Measurements from ENCODE around the gene NSD1.
"Not testable (repeated sequence)": the region's sequence is repeated elsewhere in the genome, so short reads cannot be mapped to it uniquely, and the experiment has no call there.

The NSD1 gene

DNA sequence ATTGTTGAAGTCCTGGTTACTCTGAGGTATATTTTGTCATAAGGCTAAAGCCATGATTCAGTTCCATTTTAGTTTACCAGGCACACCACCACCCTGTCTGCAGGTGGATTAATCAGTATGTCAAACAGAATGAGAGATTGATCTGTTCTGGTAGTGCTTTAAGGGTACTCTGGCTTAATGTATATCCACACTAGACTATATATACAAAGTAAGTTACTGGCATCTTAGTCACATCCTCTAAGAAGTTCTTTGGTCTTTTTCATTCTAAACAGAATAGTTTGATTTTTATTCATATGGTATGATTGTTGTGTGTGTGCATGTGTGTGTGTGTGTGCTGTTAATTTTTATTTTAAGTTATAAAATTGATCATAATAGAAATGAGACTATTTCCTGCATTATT lies 108.2 kb downstream of the NSD1 start:
- DNase-seq = no peak

GRCh38 chr5:177242304-177242703 lies 108.7 kb downstream of the NSD1 start:
- no peak for DNase-seq

GRCh38 chr5:177249761-177250537 lies 116.4 kb downstream of the NSD1 start:
- DNase-seq = no peak

GRCh38 chr5:177253252-177253651 lies 119.7 kb downstream of the NSD1 start:
- DNase-seq = no peak

GRCh38 chr5:177256296-177256695 lies 122.7 kb downstream of the NSD1 start:
- DNase-seq = no peak

GRCh38 chr5:177258711-177259110 lies 125.1 kb downstream of the NSD1 start:
- not testable (repeated sequence) for DNase-seq

DNA sequence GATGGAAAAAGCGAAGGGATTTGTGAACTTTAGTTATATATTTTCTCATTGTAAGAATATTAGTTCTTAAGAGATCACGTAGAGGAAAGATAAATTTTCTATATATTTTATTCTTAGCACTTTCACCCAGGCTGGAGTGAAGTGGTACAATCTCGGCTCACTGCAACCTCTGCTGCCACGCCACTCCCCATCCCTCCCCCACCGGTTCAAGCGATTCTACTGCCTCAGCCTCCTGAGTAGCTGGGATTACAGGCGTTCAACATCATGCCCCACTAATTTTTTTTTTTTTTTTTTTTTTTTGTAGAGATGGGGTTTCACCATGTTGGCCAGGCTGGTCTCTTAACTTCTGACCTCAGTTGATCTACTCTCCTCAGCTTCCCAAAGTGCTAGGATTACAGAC lies 127.4 kb downstream of the NSD1 start:
- no peak for DNase-seq

DNA sequence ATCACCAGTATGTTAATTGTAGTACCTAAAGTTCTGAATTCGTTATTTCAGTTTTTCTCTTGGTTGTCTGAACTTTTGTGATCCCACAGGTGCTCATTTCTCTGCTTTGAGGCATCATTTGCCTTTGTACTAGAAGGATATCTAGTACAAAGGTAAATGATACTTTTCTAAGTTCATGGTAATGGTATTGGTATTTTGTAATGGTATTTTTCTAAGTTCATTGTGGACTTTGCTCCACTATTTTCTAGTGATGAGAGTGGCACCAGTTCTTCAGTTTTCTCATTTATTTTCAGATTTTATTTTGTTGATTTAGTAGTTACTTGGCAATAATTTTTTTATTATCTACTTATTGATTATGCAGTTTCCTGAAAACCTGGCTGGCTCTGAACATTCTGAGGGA lies 127.9 kb downstream of the NSD1 start:
- DNase-seq = no peak

DNA sequence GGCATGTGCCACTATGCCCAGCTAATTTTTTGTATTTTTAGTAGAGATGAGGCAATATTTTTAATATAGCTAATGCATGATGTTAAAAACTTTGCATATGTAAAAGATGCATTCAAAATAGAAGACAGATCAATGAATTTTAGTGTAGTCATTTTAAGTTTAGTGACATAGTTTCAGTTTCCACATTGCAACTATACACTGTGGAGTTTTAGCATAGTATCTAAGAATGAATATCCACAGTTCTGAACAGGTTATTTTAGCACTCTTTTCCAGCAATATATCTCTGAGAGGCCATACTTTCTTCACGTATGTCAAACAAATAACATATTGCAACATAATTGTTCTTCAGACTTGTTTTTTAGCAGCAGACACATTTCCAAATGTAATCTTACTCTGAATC lies 130.6 kb downstream of the NSD1 start:
- DNase-seq = no peak

GRCh38 chr5:177265395-177265794 lies 131.8 kb downstream of the NSD1 start:
- DNase-seq = no peak

- DNase-seq = no peak
Observed at GRCh38 chr5:177269232-177269895, 135.8 kb downstream of the NSD1 start.

- DNase-seq = no peak
Observed at GRCh38 chr5:177269976-177270375, 136.4 kb downstream of the NSD1 start.

DNA sequence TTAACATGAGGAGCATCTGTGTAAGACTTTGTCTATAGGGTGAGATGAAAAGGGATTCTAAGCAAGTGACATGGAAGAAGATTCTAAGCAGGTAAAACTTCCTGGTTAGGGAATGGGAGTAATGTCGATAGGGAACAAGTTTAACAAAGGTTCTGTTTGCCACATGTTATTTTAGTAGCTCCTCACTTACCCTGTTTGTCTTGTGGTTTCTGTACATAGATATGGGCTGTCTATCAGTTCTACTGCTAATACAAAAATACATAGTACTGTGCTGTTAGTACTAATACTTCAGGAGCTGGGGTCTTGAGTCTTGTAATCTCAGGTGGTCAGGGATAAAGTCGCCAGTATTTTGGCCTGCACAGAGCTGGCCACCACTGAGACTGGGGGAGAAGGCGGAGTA lies 137.1 kb downstream of the NSD1 start:
- no peak for DNase-seq

- no peak for DNase-seq
Observed at GRCh38 chr5:177271113-177271512, 137.5 kb downstream of the NSD1 start.

DNA sequence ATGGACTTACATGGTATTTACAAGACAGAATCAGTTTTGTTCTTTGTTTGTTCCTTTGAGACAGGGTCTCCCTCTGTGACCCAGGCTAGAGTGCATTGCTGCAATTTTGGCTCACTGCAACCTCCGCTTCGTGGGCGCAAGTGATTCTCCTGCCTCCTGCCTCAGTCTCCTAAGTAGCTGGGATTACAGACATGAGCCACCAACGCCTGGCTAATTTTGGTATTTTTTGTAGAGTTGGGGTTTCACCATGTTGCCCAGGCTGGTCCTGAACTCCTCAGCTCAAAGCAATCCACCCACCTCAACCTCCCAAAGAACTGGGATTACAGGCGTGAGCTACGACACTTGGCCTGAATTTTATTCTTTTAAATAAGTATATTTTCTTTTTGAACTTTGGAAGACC lies 142.3 kb downstream of the NSD1 start:
- DNase-seq = no peak

DNA sequence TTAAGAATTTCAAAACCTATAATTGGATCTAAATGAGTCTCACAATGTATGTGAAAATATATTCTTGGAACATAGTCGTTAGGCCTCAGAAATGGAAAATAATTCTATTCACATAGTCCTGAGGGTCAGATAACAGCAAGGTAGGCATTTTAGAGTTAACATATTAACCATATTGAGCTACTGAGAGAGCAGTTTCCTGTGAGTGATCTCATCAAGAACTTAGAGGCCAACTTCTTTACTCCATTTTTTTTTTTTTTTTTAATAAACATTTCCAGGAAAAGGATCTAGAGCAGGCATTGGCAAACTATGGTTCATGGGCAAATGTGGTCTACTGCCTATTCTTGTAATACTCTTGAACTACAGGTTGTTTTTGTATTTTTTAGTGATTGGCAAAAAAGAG lies 143.3 kb downstream of the NSD1 start:
- no peak for DNase-seq

GRCh38 chr5:177288191-177288590 lies 154.6 kb downstream of the NSD1 start:
- DNase-seq = no peak

GRCh38 chr5:177290816-177291596 lies 157.4 kb downstream of the NSD1 start:
- DNase-seq = no peak

DNA sequence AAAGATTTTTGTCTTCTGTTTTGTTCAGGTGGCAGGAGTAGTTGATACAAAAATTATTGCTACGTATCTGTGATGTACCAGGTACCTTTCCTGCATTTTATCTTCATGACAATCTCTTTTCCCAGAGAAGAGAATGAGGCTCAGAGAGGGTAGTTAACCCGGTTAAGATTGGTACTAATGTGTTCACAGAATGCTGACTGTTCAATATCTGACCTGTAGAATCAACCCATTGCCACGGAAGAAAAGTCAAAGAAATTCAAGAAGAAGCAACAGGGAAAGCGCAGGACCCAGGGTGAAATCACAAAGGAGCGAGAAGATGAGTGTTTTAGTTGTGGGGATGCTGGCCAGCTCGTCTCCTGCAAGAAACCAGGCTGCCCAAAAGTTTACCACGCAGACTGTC lies 158.2 kb downstream of the NSD1 start:
- no peak for DNase-seq

- DNase-seq = no peak
Observed at GRCh38 chr5:177293819-177294581, 160.4 kb downstream of the NSD1 start.

DNA sequence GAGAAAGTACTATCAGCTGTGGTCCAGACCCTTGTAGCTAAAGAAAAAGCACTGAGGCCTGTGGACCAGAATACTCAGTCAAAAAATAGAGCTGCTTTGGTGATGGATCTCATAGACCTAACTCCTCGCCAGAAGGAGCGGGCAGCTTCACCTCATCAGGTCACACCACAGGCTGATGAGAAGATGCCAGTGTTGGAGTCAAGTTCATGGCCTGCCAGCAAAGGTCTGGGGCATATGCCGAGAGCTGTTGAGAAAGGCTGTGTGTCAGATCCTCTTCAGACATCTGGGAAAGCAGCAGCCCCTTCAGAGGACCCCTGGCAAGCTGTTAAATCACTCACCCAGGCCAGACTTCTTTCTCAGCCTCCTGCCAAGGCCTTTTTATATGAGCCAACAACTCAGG lies 161.1 kb downstream of the NSD1 start:
- DNase-seq = no peak

DNA sequence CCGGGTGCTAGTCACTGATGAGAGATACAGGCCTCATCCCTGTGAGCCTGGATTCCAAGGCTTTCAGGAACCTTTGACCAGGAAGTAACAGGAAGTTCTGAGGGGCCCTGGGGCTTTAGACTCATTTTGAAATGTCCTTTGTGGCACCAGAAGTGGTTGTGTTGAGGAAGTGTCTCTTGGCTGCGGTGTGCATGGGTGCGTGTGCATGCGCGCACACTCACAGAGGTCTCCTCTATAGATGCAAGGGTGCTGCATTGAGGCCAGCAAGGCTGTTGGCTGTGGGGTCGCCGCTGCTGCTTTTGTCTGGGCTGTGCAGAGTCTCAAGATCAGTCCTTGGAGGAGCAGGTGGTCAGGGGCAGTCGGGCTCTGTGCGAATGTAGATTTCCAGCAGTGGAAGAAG lies 162.4 kb downstream of the NSD1 start:
- DNase-seq = no peak

DNA sequence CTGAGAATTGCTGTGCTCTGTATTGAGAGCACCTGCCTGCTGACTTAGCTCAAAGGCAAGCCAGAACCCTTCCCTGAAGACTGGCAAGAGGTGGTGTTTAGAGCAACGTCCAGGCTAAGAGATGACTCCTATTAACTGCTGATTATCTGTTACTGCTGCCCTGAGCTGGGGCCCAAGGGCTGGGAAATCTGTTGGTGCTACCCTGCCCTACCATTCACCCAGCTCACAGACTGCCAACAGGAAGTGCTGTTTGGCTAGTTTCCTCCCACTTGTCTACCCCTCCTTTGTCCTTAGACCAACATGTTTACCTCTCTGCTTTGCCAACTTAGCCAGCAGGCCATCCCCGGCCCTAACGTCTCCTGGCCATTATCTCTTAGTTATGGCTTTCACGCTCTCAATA lies 163.0 kb downstream of the NSD1 start:
- DNase-seq = no peak

Data from CD4-positive, alpha-beta T cell treated with Interleukin-12 subunit alpha and Interleukin-12 subunit beta, for 1 hour (primary cell).